Upper lobe of left lung (tissue), 4 donors: ENCODE results near the gene SLC29A3.

Experiments used
- CTCF ChIP-seq, 6 experiments: fragments of 450-650 bp in 4 of 6; fragments of 200-600 bp in 2 of 6; sonication (generic) in 2 of 6; IDR thresholded peaks; one replicate each; pipeline ENCODE4 v1.5.1; 2016 to 2019; ENCODE audit warnings: antibody characterized with exemption in 6 of 6
- EP300 ChIP-seq, 4 donors: sonication (generic); formaldehyde crosslinking; IDR thresholded peaks; one replicate each; pipeline ENCODE4 v1.5.1; 2017; ENCODE audit warnings: antibody characterized with exemption in 4 of 4, control low read depth in 2 of 4
- POLR2A ChIP-seq, 4 donors: fragments of 450-650 bp; IDR thresholded peaks; one replicate each; pipeline ENCODE4 v1.5.1; 2016 to 2017; ENCODE audit warnings: antibody characterized with exemption in 4 of 4, mild to moderate bottlenecking in 2 of 4
- POLR2AphosphoS5 ChIP-seq, 2 donors: sonication (generic); formaldehyde crosslinking; IDR thresholded peaks; one replicate each; pipeline ENCODE4 v1.5.1; 2017; ENCODE audit warnings: antibody characterized with exemption in 2 of 2

- TF ChIP-seq POLR2A (IDR thresholded peaks at IDR 0.05): no peak
- TF ChIP-seq POLR2AphosphoS5 (IDR thresholded peaks at IDR 0.05): no peak
- TF ChIP-seq CTCF (IDR thresholded peaks at IDR 0.05): no peak
- TF ChIP-seq EP300 (IDR thresholded peaks at IDR 0.05): no peak
Observed at GRCh38 chr10:71301371-71301916, 17.6 kb upstream of the SLC29A3 start.
